Fibroblast of pulmonary artery (primary cell): ENCODE results near the gene LCLAT1.

Experiments
- DNase-seq: peaks from one replicate; pipeline ENCODE4 v3.0.0-alpha.2; 2010; ENCODE audit warnings: low read depth
- H3K4me3 ChIP-seq: replicated peaks from 2 replicates; pipeline ENCODE4 v1.5.1; 2011; ENCODE audit warnings: low read depth, mild to moderate bottlenecking, control low read depth, low read length, moderate library complexity
- TF ChIP-seq, protein P1 (sequence below): IDR thresholded peaks from 2 replicates; pipeline ENCODE4 v1.5.1; 2011; ENCODE audit warnings: mild to moderate bottlenecking, control low read depth, low read length, inconsistent platforms; ENCODE audit errors: missing control alignments

The LCLAT1 gene

DNA sequence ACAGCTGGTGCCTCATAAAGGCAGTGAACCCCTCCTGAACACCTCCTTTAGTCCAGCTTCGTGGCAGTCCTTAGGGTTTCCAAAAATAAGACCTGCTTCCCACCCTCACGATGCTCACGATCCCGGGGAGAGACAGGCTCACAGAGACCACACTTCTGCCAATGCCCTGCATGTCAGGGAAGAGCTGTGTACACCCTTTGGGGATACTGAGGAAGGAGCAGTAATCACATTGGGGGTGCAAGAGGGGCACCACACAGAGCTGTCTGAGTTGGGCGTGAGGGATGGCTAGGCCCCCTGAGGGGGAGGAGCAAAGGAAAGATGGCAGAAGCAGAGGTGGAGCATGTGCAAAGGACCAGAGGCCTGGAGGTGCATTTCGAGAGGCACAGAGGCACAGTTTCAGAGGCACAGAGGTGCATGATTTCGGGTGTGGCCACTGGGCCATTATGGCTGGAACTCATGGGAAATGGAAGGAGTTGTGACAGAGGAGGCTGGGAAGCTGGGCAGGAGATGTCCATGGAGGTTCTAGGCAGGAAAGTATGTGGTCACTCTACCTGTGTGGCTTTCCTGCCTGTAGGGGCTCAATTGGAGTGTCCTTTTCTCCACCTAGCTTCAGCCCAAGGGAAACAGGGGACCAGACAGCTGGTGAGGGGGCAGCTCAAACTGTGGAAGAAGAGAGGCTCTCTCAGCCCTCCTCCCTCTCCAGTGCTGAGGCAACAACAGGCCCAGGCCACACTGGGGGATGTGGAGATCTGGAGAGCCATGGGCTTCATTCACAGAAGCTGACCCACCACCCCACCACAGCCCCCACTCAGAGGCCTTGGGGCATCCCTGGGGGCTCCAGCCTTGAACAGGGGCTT, 244.3 kb downstream of the LCLAT1 start:
- no peak for DNase-seq
- H3K4me3 ChIP-seq, result no peak overlapping the region
- TF ChIP-seq, protein P1, sequence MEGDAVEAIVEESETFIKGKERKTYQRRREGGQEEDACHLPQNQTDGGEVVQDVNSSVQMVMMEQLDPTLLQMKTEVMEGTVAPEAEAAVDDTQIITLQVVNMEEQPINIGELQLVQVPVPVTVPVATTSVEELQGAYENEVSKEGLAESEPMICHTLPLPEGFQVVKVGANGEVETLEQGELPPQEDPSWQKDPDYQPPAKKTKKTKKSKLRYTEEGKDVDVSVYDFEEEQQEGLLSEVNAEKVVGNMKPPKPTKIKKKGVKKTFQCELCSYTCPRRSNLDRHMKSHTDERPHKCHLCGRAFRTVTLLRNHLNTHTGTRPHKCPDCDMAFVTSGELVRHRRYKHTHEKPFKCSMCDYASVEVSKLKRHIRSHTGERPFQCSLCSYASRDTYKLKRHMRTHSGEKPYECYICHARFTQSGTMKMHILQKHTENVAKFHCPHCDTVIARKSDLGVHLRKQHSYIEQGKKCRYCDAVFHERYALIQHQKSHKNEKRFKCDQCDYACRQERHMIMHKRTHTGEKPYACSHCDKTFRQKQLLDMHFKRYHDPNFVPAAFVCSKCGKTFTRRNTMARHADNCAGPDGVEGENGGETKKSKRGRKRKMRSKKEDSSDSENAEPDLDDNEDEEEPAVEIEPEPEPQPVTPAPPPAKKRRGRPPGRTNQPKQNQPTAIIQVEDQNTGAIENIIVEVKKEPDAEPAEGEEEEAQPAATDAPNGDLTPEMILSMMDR, result no peak

DNA sequence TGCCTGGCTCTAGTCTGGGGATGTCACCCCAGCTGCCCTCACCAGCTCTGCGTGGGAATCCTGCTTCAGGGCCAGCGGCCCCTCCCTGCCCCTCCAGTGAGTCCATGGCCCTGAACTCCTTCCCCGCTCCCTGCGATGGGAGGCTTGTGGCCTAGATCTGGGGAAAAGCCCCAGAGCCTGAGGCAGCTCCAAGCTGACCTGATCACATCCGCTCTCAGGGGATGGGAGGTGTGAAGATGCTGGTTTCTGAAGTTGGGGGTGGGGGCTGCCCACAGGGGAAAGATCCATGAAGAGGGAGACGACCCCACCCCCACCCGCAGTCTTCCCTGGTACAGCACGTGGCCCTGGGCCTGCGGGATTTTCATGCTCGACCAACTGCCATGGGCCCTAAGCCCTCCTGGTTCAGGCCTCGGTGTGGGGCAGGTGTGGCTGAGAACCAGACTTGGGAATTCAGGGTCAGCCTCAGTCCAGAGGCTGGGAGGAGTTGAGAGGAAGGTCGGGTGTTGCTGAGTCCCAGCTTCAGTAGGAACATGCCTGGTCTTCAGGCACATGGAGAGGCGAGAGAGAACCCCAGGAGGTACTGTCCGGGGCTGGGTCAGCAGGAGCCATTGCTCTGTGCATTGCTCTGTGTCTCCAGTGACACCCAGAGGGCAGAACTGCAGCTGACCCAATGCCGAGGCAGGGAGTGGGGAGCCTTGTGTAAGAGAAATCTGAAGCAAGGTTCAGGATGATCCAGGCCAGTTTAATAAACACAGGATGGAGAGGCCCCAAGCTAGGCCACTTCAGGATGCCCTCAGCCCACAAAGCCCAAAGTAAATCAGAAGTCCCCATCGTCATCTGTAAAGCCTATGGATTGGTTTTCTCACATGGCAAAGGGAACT, 245.1 kb downstream of the LCLAT1 start:
- peak; percentile 21 for DNase-seq
- H3K4me3 ChIP-seq, result no peak overlapping the region
- TF ChIP-seq, protein P1, result peak; percentile 8

DNA sequence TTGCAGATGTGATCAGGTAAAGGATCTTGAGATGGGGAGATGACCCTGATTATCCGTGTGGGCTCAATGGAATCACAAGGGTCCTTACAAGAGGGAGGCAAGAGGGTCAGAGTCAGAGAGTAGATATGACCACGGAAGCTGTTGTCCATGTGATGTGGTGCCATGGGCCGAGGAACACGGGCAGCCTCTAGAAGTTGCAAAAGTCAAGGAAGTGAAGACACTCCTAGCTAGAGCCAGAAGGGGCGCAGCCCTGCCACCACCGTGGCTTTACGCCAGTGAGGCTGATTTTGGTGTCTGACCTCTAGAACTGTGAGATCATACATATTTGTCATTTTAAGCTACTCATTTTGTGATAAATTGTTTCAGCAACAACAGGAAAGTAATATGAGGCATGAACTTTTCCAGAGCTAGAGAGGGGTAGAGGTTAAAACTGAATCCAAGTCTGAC, 245.8 kb downstream of the LCLAT1 start:
- no peak for DNase-seq
- no peak overlapping the region for H3K4me3 ChIP-seq
- TF ChIP-seq, protein P1, result no peak
